ENCODE measurements around the gene CCL28.

- peak; percentile 79 for TF ChIP-seq CTCF (IDR thresholded peaks at IDR 0.05; ENCODE audit: insufficient read depth, low read length)
- TF ChIP-seq GABPA (IDR thresholded peaks at IDR 0.05; ENCODE audit: low read depth) = no peak
- TF ChIP-seq REST (IDR thresholded peaks at IDR 0.05; ENCODE audit: insufficient replicate concordance, low read depth) = no peak
- TF ChIP-seq POLR2AphosphoS5 (IDR thresholded peaks at IDR 0.05; ENCODE audit: low read depth) = no peak
- peak; percentile 40; the same call in 1 of the 2 replicates for TF ChIP-seq SPI1 (IDR thresholded peaks at IDR 0.05; ENCODE audit: borderline replicate concordance, low read depth)
Measured at GRCh38 chr5:43389679-43390329, 22.4 kb downstream of the CCL28 start.
